Colonic mucosa (tissue), 4 donors: Measurements from ENCODE around the gene MYL5. TPM values are rescaled to one million over a fixed set of nuclear protein-coding genes. Genes with fewer than 3 reads are reported as not detected.
A peak's percentile ranks its signal among the peaks of the same experiment; 100 is the strongest.

Experiments used
- DNase-seq: peaks from one replicate; pipeline ENCODE4 v3.0.0-alpha.2; 2020
- H3K27ac ChIP-seq: fragments of 200-600 bp; one replicate; pipeline ENCODE4 v1.8.0; 2021
- H3K27me3 ChIP-seq: fragments of 200-600 bp; one replicate; pipeline ENCODE4 v1.8.0; 2021
- H3K36me3 ChIP-seq: fragments of 200-600 bp; one replicate; pipeline ENCODE4 v1.8.0; 2021
- H3K4me1 ChIP-seq: fragments of 200-600 bp; one replicate; pipeline ENCODE4 v1.8.0; 2021; ENCODE audit warnings: mild to moderate bottlenecking
- H3K4me3 ChIP-seq: fragments of 200-600 bp; one replicate; pipeline ENCODE4 v1.8.0; 2021
- H3K9ac ChIP-seq, 2 donors: one replicate each; pipeline ENCODE4 v1.7.0; 2013; ENCODE audit warnings: control low read depth in 2 of 2, low read depth in 2 of 2, low read length in 2 of 2
- H3K9me3 ChIP-seq: fragments of 200-600 bp; one replicate; pipeline ENCODE4 v1.8.0; 2021
- CTCF ChIP-seq: fragments of 200-600 bp; IDR thresholded peaks from one replicate; pipeline ENCODE4 v1.8.0; 2022; ENCODE audit warnings: antibody characterized with exemption, mild to moderate bottlenecking
- intact Hi-C: fragments of 100-400 bp; cut with DNase I; formaldehyde crosslinking; loops from one replicate; pipeline ENCODE4 v1.14.1; 2022
- total RNA-seq, 2 donors: library from RNA; stranded (reverse); fragmentation: NEBNext Ultra II Directional in 1 of 2; extraction: Animal tissue kit (Norgen Biotek cat#: 25700) in 1 of 2; gene quantifications; one replicate each; pipeline ENCODE4 v1.2.1, GENCODE V29; 2021
- donor health status: healthy.
- donor health status: DM: no; HTN: no; CAD: no.
- donor health status: DM: no; HTN: no; CAD: no.

The MYL5 gene
- total RNA-seq, 2 donors from 2014 or later, result 17.3 to 53.6 TPM

GRCh38 chr4:680551-680927, 6.2 kb downstream of the MYL5 start:
- TF ChIP-seq CTCF, result no peak
- peaks cover 4% of the 10 kb centered on the region for H3K4me1 ChIP-seq

DNA sequence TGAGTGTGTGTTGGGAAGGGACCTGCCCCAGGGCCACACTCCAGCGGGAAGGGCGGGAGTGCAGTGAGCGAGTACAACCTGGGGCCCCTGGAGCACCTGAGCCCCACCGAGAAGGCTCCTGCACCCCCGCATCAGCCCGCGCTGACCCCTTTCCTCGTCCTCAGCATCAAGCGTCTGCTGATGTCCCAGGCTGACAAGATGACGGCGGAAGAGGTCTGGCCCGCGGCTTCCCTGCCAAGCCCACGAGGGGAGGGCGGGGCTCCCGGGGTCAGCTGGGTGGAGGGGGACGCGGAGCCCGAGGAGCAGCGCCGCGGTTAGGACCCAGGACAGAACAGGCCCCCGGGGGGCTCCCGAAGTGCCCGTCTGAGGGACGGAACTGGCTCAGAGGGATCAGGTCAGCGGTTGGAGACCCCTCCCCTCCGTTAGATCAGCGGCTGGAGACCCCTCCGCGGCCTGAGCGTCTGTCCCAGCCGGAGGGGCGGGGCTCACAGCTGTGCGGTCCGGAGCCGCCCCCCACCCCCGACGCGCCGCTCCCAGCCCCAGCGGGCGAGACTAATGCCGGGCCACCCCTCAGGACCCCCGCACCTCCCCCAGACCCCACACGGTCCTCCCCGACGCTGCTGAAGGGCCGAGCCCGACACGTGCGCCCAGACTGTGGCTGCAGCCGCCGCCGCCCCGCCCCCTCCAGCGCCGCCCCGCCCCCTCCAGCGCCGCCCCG, 6.7 kb downstream of the MYL5 start:
- peaks cover 4% of the 10 kb centered on the region for H3K4me1 ChIP-seq
- DNase-seq, result peak; percentile 67
- TF ChIP-seq CTCF, result no peak
- H3K9ac ChIP-seq, result peak overlapping the region; percentile 9 to 55
- intact Hi-C loops, result no loop called here
- H3K36me3 ChIP-seq, result no peaks in the 10 kb centered on the region
- no peaks in the 10 kb centered on the region for H3K27me3 ChIP-seq
- no peak overlapping the region for H3K27ac ChIP-seq
- no peaks in the 10 kb centered on the region for H3K9me3 ChIP-seq
- H3K4me3 ChIP-seq, result peak overlapping the region; percentile 43

More at GRCh38 chr4:680551-680927, 6.2 kb downstream of the MYL5 start:
- H3K27me3 ChIP-seq, result no peaks in the 10 kb centered on the region
- DNase-seq, result no peak
- no peaks in the 10 kb centered on the region for H3K9me3 ChIP-seq
- H3K36me3 ChIP-seq, result no peaks in the 10 kb centered on the region
- peak overlapping the region; percentile 43 for H3K4me3 ChIP-seq
- no peak overlapping the region for H3K27ac ChIP-seq
- intact Hi-C loops, result no loop called here
- peak overlapping the region; percentile 9 to 55 for H3K9ac ChIP-seq

DNA sequence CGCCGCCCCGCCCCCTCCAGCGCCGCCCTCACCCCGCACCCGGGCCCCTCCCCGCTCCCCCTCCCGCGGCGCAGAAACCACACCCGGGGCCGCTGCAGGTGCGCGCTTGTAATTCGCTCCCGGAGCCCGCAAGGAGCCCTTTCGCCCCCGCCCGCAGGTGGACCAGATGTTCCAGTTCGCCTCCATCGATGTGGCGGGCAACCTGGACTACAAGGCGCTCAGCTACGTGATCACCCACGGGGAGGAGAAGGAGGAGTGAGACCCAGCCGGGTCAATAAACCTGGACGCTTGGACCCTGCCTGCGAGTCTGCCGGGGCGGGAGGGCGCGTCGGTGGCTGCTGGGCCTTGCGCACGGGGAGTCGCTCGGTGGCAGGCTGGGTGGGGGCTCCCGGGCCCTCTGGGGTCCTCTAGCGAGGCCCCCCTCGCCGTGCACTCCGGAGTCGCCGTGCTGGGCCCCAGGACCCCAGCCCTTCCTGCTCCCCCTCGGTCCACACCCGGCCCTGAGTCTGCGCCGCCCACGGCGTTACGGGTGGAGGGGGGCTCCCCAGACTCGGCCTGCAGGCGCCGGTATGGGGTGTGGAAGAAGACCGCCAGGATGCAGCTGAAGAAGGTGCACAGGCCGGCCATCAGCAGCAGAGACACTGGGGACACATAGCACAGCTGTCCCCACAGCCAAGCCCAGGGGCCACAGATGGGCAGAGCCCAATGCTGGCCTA, 7.6 kb downstream of the MYL5 start:
- Histone ChIP-seq H3K4me1 (peaks cover 8% of the 10 kb centered on the region), H3K9me3 (no peaks in the 10 kb centered on the region), H3K9ac (peak overlapping the region in 1 of 2 donors; percentile 5), H3K27ac (no peak overlapping the region), H3K4me3 (peak overlapping the region; percentile 17), H3K27me3 (no peaks in the 10 kb centered on the region), H3K36me3 (no peaks in the 10 kb centered on the region)
- no peak for TF ChIP-seq CTCF
- peak; percentile 88 for DNase-seq
- intact Hi-C loops, result no loop called here

DNA sequence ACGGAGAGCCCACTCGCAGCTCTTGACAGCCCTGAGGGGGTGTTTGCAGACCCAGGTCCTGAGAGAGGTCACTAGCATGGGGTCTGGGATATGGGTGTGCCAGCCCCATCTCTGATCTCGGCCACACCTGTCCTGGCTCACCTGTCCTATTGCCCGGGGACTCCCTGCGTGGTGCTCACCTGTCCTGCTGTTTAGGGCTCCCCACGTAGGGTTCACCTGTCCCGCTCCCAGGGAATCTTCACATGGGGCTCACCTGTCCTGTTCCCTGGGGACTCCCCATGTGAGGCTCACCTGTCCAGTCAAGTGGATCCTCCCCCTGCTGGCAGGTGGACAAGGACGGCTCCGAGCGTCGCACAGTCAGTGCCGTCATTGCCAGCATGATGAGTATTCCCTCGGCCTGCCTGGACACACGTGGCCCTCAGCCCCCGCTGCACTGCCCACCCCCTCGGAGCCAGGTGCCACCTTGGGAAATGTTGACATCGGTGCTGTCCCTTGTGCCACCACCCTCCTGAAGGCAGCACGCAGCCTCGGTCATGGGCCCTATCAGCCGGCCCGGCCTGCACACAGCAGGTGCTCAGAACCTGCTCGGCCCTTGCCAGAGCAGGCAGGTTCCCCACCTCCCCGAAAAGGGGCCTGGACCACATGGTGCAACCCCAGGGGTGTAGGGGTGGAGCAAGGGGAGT, 8.3 kb downstream of the MYL5 start:
- Histone ChIP-seq H3K4me1 (peaks cover 14% of the 10 kb centered on the region), H3K9ac (no peak overlapping the region), H3K27ac (no peak overlapping the region), H3K27me3 (no peaks in the 10 kb centered on the region), H3K4me3 (no peak overlapping the region), H3K36me3 (no peaks in the 10 kb centered on the region), H3K9me3 (no peaks in the 10 kb centered on the region)
- intact Hi-C loops, result no loop called here
- DNase-seq, result no peak
- no peak for TF ChIP-seq CTCF

- H3K4me1 ChIP-seq, result peaks cover 19% of the 10 kb centered on the region
Observed at GRCh38 chr4:683247-683897, 9.0 kb downstream of the MYL5 start.

More at GRCh38 chr4:683247-683897, 9.0 kb downstream of the MYL5 start:
- intact Hi-C loops, result no loop called here
- Histone ChIP-seq H3K4me3 (no peak overlapping the region), H3K27ac (no peak overlapping the region), H3K36me3 (no peaks in the 10 kb centered on the region), H3K9me3 (no peaks in the 10 kb centered on the region), H3K27me3 (no peaks in the 10 kb centered on the region), H3K9ac (peak overlapping the region in 1 of 2 donors; percentile 12)
- no peak for TF ChIP-seq CTCF
- DNase-seq, result no peak
